PC-9 (cell line): ENCODE data around the gene LUZP2. TPM values are rescaled to one million over a fixed set of nuclear protein-coding genes. Genes with fewer than 3 reads are reported as not detected.
"Not testable (repeated sequence)": the region's sequence is repeated elsewhere in the genome, so short reads cannot be mapped to it uniquely, and the experiment has no call there.

Experiments used
- BruUV-seq: library from RNA; stranded (reverse); fragments of 400-500 nt; replicated peaks from 2 replicates; lab custom pipeline; 2021; lab: Mats Ljungman, UMichigan
- CTCF ChIA-PET: fragments of 300-600 bp; sonication (Branson Sonifier 250); formaldehyde crosslinking; loops from one replicate; lab custom pipeline; 2022; ENCODE audit warnings: antibody characterized with exemption; lab: Charles Lee
- POLR2A ChIA-PET: fragments of 300-600 bp; sonication (Branson Sonifier 250); formaldehyde crosslinking; loops from one replicate; lab custom pipeline; 2022; ENCODE audit warnings: antibody characterized with exemption; ENCODE audit not compliant: unreplicated experiment; lab: Charles Lee
- DNase-seq, 2 experiments: peaks; one replicate each; pipeline versions ENCODE4 v3.0.0 to v3.0.0-alpha.2; 2015 to 2022; ENCODE audit warnings: mixed read lengths in 1 of 2
- H2AFZ ChIP-seq: fragments of 200-600 bp; sonication (generic); 2 replicates; pipeline ENCODE4 v1.8.1; 2017; ENCODE audit warnings: antibody characterized with exemption
- H3F3A ChIP-seq: fragments of 200-600 bp; sonication (generic); 2 replicates; pipeline ENCODE4 v1.8.1; 2017; ENCODE audit warnings: antibody characterized with exemption, mild to moderate bottlenecking, low read depth; ENCODE audit not compliant: insufficient read depth
- H3K27ac ChIP-seq: fragments of 200-600 bp; sonication (generic); 2 replicates; pipeline ENCODE4 v1.6.1; 2016; ENCODE audit warnings: mixed run types
- H3K27me3 ChIP-seq: fragments of 200-600 bp; sonication (generic); 2 replicates; pipeline ENCODE4 v1.6.1; 2016; ENCODE audit warnings: low read depth, mixed run types; ENCODE audit not compliant: insufficient read depth
- H3K36me3 ChIP-seq: fragments of 200-600 bp; sonication (generic); 2 replicates; pipeline ENCODE4 v1.6.1; 2016; ENCODE audit warnings: low read depth, mixed run types
- H3K4me1 ChIP-seq: fragments of 200-600 bp; sonication (generic); replicated peaks from 2 replicates; pipeline ENCODE4 v1.6.1; 2016; ENCODE audit warnings: mixed run types; ENCODE audit not compliant: insufficient read depth
- H3K4me2 ChIP-seq: fragments of 200-600 bp; sonication (generic); 2 replicates; pipeline ENCODE4 v1.6.1; 2017; ENCODE audit warnings: mixed run types
- H3K4me3 ChIP-seq: fragments of 200-600 bp; sonication (generic); 2 replicates; pipeline ENCODE4 v1.6.1; 2016; ENCODE audit warnings: mixed run types
- H3K79me2 ChIP-seq: fragments of 200-600 bp; sonication (generic); 2 replicates; pipeline ENCODE4 v1.6.1; 2017; ENCODE audit warnings: low read depth, mixed run types
- H3K9me2 ChIP-seq: fragments of 200-600 bp; sonication (generic); 2 replicates; pipeline ENCODE4 v1.8.1; 2017; ENCODE audit warnings: mild to moderate bottlenecking; ENCODE audit not compliant: insufficient read depth
- H3K9me3 ChIP-seq: fragments of 200-600 bp; sonication (generic); 2 replicates; pipeline ENCODE4 v1.8.1; 2016; ENCODE audit warnings: low read depth; ENCODE audit not compliant: insufficient read depth
- H4K20me1 ChIP-seq: fragments of 200-600 bp; sonication (generic); 2 replicates; pipeline ENCODE4 v1.8.1; 2017; ENCODE audit not compliant: insufficient read depth
- CTCF ChIP-seq: fragments of 200-600 bp; sonication (generic); conservative IDR thresholded peaks from 2 replicates; pipeline ENCODE4 v1.6.1; 2017; ENCODE audit warnings: mixed run types, antibody characterized with exemption, mild to moderate bottlenecking, moderate library complexity
- EZH2 ChIP-seq: fragments of 200-600 bp; sonication (generic); IDR thresholded peaks from 2 replicates; pipeline ENCODE4 v1.8.0; 2017; ENCODE audit warnings: antibody characterized with exemption, low read depth
- intact Hi-C: fragments of 100-400 bp; cut with micrococcal nuclease; formaldehyde crosslinking; loops from one replicate; pipeline ENCODE4 v1.10.0; 2022; ENCODE audit not compliant: unreplicated experiment
- total RNA-seq: library from RNA; stranded (reverse); gene quantifications from 2 replicates; pipeline ENCODE4 v1.2.3, GENCODE V29; 2021

Gene LUZP2
- total RNA-seq, 1 experiment from 2014 or later = 0.15 TPM

GRCh38 chr11:24885580-24886173 is 388.8 kb downstream of the LUZP2 start:
- no peaks in the 10 kb centered on the region for H3F3A ChIP-seq
- no peak overlapping the region for H3K4me2 ChIP-seq
- BruUV-seq = no TSS peak
- TF ChIP-seq CTCF (no peak), EZH2 (no peak)
- H3K27me3 ChIP-seq = no peaks in the 10 kb centered on the region
- H3K36me3 ChIP-seq = no peaks in the 10 kb centered on the region
- no peaks in the 10 kb centered on the region for H3K4me1 ChIP-seq
- ChIA-PET POLR2A (no interaction called here), CTCF (no interaction called here)
- no peaks in the 10 kb centered on the region for H4K20me1 ChIP-seq
- intact Hi-C loops = no loop called here
- 0 out of 2 replicates have a peak overlapping the region, but pooled peaks have one; percentile 43 for H2AFZ ChIP-seq
- no peaks in the 10 kb centered on the region; the same call in 1 of the 2 replicates for H3K9me2 ChIP-seq
- H3K27ac ChIP-seq = no peak overlapping the region
- no peaks in the 10 kb centered on the region for H3K79me2 ChIP-seq
- DNase-seq = no peak
- no peaks in the 10 kb centered on the region for H3K9me3 ChIP-seq
- H3K4me3 ChIP-seq = no peak overlapping the region

GRCh38 chr11:24886880-24887619 is 390.2 kb downstream of the LUZP2 start:
- Histone ChIP-seq H3K36me3 (no peaks in the 10 kb centered on the region), H3K4me3 (no peak overlapping the region), H3K79me2 (no peaks in the 10 kb centered on the region), H2AFZ (peak overlapping the region; percentile 55), H3K4me2 (no peak overlapping the region), H3F3A (no peaks in the 10 kb centered on the region), H3K9me2 (no peaks in the 10 kb centered on the region; the same call in 1 of the 2 replicates), H4K20me1 (no peaks in the 10 kb centered on the region), H3K4me1 (no peaks in the 10 kb centered on the region), H3K27ac (no peak overlapping the region), H3K9me3 (no peaks in the 10 kb centered on the region), H3K27me3 (no peaks in the 10 kb centered on the region)
- intact Hi-C loops = no loop called here
- ChIA-PET CTCF (no interaction called here), POLR2A (no interaction called here)
- BruUV-seq = no TSS peak
- TF ChIP-seq CTCF (no peak), EZH2 (no peak)
- no peak for DNase-seq

DNA sequence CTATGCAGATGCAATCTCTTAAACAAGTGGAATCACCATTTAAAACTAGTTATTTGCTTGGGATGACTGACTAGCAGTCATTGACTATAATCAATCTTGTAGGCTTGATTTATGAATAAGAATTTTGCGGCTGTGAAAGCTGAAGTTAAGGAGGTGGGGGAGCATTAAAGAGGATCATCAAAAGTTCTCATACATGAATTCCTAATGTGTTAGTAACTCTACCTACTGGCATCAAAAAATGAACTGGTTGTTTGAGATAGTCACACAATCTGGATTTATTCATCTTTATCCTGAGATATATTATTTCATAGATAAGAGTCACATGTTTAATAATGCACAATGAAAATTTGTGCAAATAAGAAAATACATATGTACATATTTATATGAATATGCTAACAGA is 393.6 kb downstream of the LUZP2 start:
- Histone ChIP-seq H3K9me2 (no peaks in the 10 kb centered on the region; the same call in 1 of the 2 replicates), H3K4me2 (no peak overlapping the region), H3K27me3 (no peaks in the 10 kb centered on the region), H3K79me2 (no peaks in the 10 kb centered on the region), H3K9me3 (0 out of 2 replicates have a peak, but pooled peaks cover 1% of the 10 kb centered on the region), H2AFZ (no peak overlapping the region), H4K20me1 (no peaks in the 10 kb centered on the region), H3K4me3 (no peak overlapping the region), H3K27ac (no peak overlapping the region), H3K36me3 (no peaks in the 10 kb centered on the region), H3K4me1 (no peaks in the 10 kb centered on the region), H3F3A (no peaks in the 10 kb centered on the region)
- no peak for DNase-seq
- ChIA-PET POLR2A (no interaction called here), CTCF (no interaction called here)
- intact Hi-C loops = no loop called here
- TF ChIP-seq EZH2 = no peak
- TF ChIP-seq CTCF = no peak
- BruUV-seq = no TSS peak

- H3K9me3 ChIP-seq, H3K4me1 ChIP-seq, H3K9me2 ChIP-seq, H3K4me2 ChIP-seq, POLR2A ChIA-PET, CTCF ChIA-PET, H3K36me3 ChIP-seq, H3K27me3 ChIP-seq, H3F3A ChIP-seq, H3K4me3 ChIP-seq, H2AFZ ChIP-seq, DNase-seq, H4K20me1 ChIP-seq, H3K79me2 ChIP-seq, H3K27ac ChIP-seq, intact Hi-C loops, BruUV-seq: not testable (repeated sequence)
These were observed 395.1 kb downstream of the LUZP2 start for GRCh38 chr11:24891845-24892492.
